Neural cell (in vitro differentiated cells): Measurements from ENCODE around the gene BABAM1.

ENCODE experiments used
- CTCF ChIP-seq: fragments of 450-650 bp; IDR thresholded peaks from 2 replicates; pipeline ENCODE4 v1.5.1; 2014; ENCODE audit warnings: antibody characterized with exemption, mild to moderate bottlenecking, moderate library complexity; ENCODE audit not compliant: poor library complexity, severe bottlenecking
- EZH2 ChIP-seq: fragments of 200-600, 300-800 bp; shearing (Covaris generic), sonication (generic); IDR thresholded peaks from 2 replicates; pipeline ENCODE4 v1.6.1; 2014; ENCODE audit warnings: antibody characterized with exemption, low read length, borderline replicate concordance, mild to moderate bottlenecking; ENCODE audit not compliant: insufficient read depth, poor library complexity, severe bottlenecking
- SMC3 ChIP-seq: fragments of 450-650 bp; conservative IDR thresholded peaks from 2 replicates; pipeline ENCODE4 v1.6.1; 2014; ENCODE audit warnings: antibody characterized with exemption, mild to moderate bottlenecking, moderate library complexity; ENCODE audit not compliant: poor library complexity
- TAF1 ChIP-seq: IDR thresholded peaks from 2 replicates; pipeline ENCODE4 v1.6.1; 2012; ENCODE audit warnings: low read depth
- TF ChIP-seq, protein P1 (sequence below): IDR thresholded peaks from 2 replicates; pipeline ENCODE4 v1.6.1; 2012; ENCODE audit warnings: borderline replicate concordance

GRCh38 chr19:17325133-17325532, 57.9 kb downstream of the BABAM1 start:
- TF ChIP-seq CTCF, result no peak
- TF ChIP-seq EZH2, result no peak
- TF ChIP-seq, protein P1, sequence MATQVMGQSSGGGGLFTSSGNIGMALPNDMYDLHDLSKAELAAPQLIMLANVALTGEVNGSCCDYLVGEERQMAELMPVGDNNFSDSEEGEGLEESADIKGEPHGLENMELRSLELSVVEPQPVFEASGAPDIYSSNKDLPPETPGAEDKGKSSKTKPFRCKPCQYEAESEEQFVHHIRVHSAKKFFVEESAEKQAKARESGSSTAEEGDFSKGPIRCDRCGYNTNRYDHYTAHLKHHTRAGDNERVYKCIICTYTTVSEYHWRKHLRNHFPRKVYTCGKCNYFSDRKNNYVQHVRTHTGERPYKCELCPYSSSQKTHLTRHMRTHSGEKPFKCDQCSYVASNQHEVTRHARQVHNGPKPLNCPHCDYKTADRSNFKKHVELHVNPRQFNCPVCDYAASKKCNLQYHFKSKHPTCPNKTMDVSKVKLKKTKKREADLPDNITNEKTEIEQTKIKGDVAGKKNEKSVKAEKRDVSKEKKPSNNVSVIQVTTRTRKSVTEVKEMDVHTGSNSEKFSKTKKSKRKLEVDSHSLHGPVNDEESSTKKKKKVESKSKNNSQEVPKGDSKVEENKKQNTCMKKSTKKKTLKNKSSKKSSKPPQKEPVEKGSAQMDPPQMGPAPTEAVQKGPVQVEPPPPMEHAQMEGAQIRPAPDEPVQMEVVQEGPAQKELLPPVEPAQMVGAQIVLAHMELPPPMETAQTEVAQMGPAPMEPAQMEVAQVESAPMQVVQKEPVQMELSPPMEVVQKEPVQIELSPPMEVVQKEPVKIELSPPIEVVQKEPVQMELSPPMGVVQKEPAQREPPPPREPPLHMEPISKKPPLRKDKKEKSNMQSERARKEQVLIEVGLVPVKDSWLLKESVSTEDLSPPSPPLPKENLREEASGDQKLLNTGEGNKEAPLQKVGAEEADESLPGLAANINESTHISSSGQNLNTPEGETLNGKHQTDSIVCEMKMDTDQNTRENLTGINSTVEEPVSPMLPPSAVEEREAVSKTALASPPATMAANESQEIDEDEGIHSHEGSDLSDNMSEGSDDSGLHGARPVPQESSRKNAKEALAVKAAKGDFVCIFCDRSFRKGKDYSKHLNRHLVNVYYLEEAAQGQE, result no peak
- no peak for TF ChIP-seq TAF1
- no peak for TF ChIP-seq SMC3
